SK-N-SH (cell line): ENCODE data around the gene RCN2.

ENCODE experiments used
- CTCF ChIP-seq: fragments of 200-600 bp; sonication (generic); IDR thresholded peaks from 2 replicates; pipeline ENCODE4 v1.6.1; 2017; ENCODE audit warnings: antibody characterized with exemption, mild to moderate bottlenecking, moderate library complexity
- EZH2phosphoT487 ChIP-seq: fragments of 200-600 bp; sonication (generic); IDR thresholded peaks from 2 replicates; pipeline ENCODE4 v1.6.1; 2017; ENCODE audit warnings: low read depth, mixed run types, mild to moderate bottlenecking, antibody characterized with exemption, moderate library complexity, borderline replicate concordance
- FOXJ3 ChIP-seq: sonication (generic); formaldehyde crosslinking; IDR thresholded peaks from 2 replicates; pipeline ENCODE4 v1.5.1; 2020; ENCODE audit warnings: mild to moderate bottlenecking, missing genetic modification reagents
- NFIC ChIP-seq: IDR thresholded peaks from 2 replicates; pipeline ENCODE4 v1.4.0; 2012; ENCODE audit warnings: borderline replicate concordance
- USF2 ChIP-seq: fragments of 150-350 bp; IDR thresholded peaks from 2 replicates; pipeline ENCODE4 v1.6.1; 2017; ENCODE audit warnings: antibody characterized with exemption, low read length, low read depth, borderline replicate concordance
- YY1 ChIP-seq: IDR thresholded peaks from 2 replicates; pipeline ENCODE4 v1.4.0; 2012; ENCODE audit warnings: low read depth, mild to moderate bottlenecking

- TF ChIP-seq CTCF (no peak), FOXJ3 (no peak), EZH2phosphoT487 (no peak), YY1 (no peak), USF2 (no peak), NFIC (no peak)
These were observed 48.5 kb downstream of the RCN2 start for GRCh38 chr15:76979996-76980520.
